Activated CD4-positive, alpha-beta T cell treated with anti-CD3 and anti-CD28 coated beads, Interleukin-2, amount 50 U/mL, for 16 hours (primary cell): ENCODE measurements around the gene C17orf67.
"Not testable (repeated sequence)": the region's sequence is repeated elsewhere in the genome, so short reads cannot be mapped to it uniquely, and the experiment has no call there.

Experiments
- DNase-seq: peaks from one replicate; pipeline ENCODE4 v3.0.0-alpha.2; 2020

C17orf67 gene

DNA sequence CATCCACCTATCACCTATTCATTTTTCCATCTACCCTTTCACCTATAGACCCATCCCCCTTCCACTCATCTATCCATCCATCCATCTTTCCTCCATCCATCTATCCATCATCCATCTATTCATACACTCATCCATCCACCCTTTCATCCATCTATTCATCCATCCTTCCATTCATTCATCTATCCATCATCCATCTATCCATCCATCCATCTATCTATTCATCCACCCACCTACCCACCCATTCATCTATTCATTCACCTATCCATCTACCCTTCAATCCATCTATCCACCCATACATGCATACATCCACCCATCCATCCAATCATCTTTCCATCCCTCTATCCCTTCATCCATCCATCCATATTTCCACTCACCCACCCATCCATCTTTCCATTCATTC is 63.3 kb downstream of the C17orf67 start:
- DNase-seq, result no peak

DNA sequence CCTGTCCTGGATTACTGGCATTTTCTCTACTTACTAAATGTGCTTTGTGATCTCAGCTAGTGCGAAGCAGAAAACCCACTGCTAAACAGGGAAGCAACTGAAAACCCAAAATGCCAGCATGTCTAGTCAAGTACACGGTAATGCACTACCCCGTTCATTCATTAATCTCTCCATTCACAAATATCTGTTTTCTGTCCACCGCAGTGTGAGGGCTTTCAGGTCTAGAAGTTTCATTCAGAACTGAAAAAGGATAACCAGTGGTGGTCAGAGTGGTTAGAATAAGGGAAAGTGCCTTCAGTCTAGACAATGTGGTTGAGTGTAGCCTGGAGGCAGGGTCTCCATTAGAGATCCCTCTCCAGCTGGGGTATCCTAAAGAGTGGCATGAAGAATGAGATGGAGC is 68.3 kb downstream of the C17orf67 start:
- DNase-seq, result no peak

GRCh38 chr17:56762988-56763387 is 70.7 kb downstream of the C17orf67 start:
- DNase-seq, result no peak

DNA sequence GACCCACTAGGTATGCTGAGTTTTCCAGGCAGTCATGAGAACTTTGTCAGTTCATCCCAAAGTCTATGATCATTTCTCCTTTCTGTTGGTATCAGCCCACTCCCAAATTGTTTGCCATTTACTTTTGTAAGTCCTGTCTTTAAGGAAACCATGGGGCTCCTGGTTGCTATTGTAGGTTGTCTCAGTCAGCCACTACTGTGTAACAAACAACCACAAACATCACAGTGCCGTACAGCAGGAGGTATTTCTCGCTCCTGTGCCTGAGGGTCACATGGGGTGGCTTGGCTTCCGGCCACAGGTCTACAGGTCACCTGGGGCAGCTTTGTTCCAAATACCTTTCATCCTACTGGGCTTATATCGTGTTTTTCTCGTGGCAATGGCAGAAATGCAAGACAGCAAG is 71.6 kb downstream of the C17orf67 start:
- no peak for DNase-seq

- DNase-seq, result no peak
Measured at GRCh38 chr17:56761387-56761786, 72.3 kb downstream of the C17orf67 start.

GRCh38 chr17:56757611-56758010 is 76.1 kb downstream of the C17orf67 start:
- DNase-seq, result not testable (repeated sequence)

DNA sequence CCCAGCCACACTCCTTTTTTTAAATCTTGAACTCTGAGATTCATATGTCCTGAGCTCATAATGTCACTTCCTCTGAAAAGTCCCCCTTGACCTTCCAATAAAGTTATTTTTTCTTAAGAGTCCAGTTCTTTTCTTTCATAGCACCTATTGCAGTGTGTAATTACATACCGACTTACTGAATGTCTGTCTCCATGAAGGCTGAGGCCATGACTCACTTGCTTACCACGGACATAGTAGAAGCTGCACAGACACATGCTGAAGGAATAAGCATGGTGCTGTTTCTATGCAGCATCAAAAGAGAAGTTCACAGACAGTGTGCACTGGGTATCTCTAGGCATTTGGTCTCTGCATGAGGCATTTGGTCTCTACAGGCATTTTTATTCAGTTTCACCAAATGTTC is 77.2 kb downstream of the C17orf67 start:
- no peak for DNase-seq

DNA sequence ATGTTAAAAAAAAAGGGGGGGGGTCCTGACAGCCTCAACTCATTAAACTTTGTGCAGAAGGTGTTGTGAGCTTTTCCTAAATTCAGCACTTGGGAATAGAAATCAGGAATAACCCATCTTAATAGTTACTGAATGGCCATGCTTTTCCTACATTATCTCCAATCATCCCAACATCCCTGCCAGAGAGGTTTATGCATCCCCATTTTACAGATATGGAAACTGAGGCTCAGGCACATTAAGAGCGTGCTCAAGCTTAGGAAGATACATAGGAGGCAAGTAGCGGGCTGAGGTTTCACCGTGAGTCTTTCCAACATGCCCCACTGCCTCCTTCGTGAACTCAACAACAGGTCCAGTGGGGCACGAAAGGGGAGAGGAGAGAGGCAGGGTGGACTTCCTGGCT is 78.4 kb downstream of the C17orf67 start:
- DNase-seq, result no peak

DNA sequence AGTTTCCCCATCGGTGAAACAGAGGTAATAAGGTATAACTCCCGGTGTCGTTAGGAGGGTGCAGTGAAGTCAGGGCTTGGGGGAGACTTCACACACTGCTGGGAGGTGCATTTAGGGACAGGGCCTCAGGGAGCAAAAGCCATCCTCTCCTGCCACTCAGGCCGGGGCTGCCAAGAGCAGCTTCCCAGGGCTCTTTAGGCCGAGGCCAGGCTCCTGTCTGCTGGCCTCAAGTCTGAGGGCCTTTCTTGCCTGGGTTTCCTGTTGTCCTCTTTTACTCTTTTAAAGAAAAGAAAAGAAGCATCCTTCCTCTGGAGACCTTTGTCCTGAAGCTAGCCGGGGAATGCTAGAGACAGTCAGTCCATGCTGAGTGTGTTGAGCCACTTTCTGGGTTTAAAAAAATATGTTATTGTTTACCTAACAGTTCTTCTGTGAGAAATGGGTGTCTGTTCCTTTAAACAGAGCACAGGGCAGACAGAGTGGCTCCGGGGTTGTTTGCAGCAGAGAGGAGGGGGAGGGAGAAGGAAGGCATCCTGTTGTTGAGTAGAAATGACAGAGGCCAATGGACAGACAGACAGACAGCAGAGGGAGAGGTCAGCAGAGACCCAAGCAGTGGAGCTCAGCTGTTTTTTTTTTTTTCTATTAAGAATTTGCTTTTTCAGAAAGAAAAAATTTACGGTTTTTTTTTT is 79.1 kb downstream of the C17orf67 start:
- DNase-seq, result no peak

DNA sequence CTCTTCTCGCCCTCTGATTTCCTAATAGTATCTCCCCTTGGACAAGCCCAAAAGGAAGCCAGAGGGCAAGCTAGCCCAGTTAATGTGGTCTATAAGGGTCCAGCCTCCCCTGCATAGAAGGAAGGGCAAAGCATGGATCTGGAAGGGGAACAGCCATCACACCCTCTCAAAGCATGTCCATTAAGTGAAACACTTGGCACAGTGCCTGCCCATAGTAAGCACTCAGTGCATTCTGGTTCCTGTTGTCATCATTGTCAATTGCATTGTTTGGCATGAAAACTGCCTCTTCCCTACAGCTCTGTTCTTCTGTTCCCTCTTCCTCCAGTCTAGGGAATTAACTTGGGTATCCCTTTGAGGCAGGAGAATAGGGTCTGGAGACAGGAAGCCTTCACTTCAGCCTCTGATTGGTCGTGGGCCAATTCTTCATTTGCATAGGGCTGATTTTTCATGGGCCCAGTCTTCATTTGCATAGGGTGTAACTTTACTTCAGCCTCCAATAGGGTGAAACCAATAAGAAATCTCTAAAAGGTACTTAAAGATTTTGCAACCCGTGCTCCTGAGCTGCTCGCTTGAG is 81.4 kb downstream of the C17orf67 start:
- no peak for DNase-seq

GRCh38 chr17:56751145-56751738 is 82.5 kb downstream of the C17orf67 start:
- no peak for DNase-seq

GRCh38 chr17:56744721-56745120 is 89.0 kb downstream of the C17orf67 start:
- DNase-seq, result no peak

GRCh38 chr17:56742601-56743000 is 91.1 kb downstream of the C17orf67 start:
- DNase-seq, result no peak
